Naive thymus-derived CD8-positive, alpha-beta T cell (primary cell): ENCODE measurements around the gene HNRNPH2. TPM values are rescaled to one million over a fixed set of nuclear protein-coding genes. Genes with fewer than 3 reads are reported as not detected.
A peak's percentile ranks its signal among the peaks of the same experiment; 100 is the strongest.

Experiments used
- ATAC-seq, 2 donors: fragments of 150-1000 bp; cut with Tn5 transposase in 1 of 2; sonication (Bioruptor Pico), chemical (Tn5 transposase) in 1 of 2; 1 replicate in 1 of 2; 2 replicates in 1 of 2; pipeline ENCODE4 v1.10.0; 2021; ENCODE audit warnings: mild to moderate bottlenecking in 2 of 2, moderate library complexity in 2 of 2
- POLR2A ChIA-PET: fragments of 350-600 bp; sonication (Branson Sonifier 250); formaldehyde crosslinking; loops from one replicate; lab custom pipeline; 2021; ENCODE audit warnings: antibody characterized with exemption; lab: Charles Lee
- DNase-seq, 10 donors: peaks; one replicate each; pipeline versions ENCODE4 v3.0.0 to v3.0.0-alpha.2; 2020 to 2022
- H3K27ac Mint-ChIP-seq, 10 donors: one replicate each; pipeline ENCODE4 v1.8.0; 2020 to 2022; ENCODE audit warnings: mild to moderate bottlenecking in 10 of 10, mixed read lengths in 10 of 10, moderate library complexity in 4 of 10, inconsistent platforms in 1 of 10
- H3K27me3 Mint-ChIP-seq, 5 donors: one replicate each; pipeline ENCODE4 v1.8.0; 2021 to 2022; ENCODE audit warnings: mixed read lengths in 5 of 5
- H3K36me3 Mint-ChIP-seq, 3 donors: one replicate each; pipeline ENCODE4 v1.8.0; 2020 to 2022; ENCODE audit warnings: mixed read lengths in 3 of 3, mild to moderate bottlenecking in 2 of 3, inconsistent platforms in 1 of 3
- H3K4me1 Mint-ChIP-seq, 4 donors: one replicate each; pipeline ENCODE4 v1.8.0; 2021 to 2022; ENCODE audit warnings: mixed read lengths in 4 of 4
- H3K4me3 Mint-ChIP-seq, 10 donors: one replicate each; pipeline ENCODE4 v1.8.0; 2020 to 2022; ENCODE audit warnings: mild to moderate bottlenecking in 10 of 10, mixed read lengths in 10 of 10, moderate library complexity in 6 of 10, inconsistent platforms in 1 of 10
- H3K9me3 Mint-ChIP-seq, 9 donors: one replicate each; pipeline ENCODE4 v1.8.0; 2020 to 2022; ENCODE audit warnings: mixed read lengths in 9 of 9, mild to moderate bottlenecking in 3 of 9, inconsistent platforms in 1 of 9, moderate library complexity in 1 of 9
- polyA plus RNA-seq, 3 donors: library from polyadenylated mRNA; unstranded; fragments of 300-500 nt; fragmentation: Illumina TruSeq; gene quantifications; one replicate each; pipeline ENCODE4 v1.2.3, GENCODE V29; 2021
- total RNA-seq, 8 experiments: library from RNA in 2 of 8; stranded (reverse) in 2 of 8; gene quantifications; one replicate each; pipeline ENCODE4 v1.2.3 and lab custom pipeline; 2021 to 2026

The HNRNPH2 gene
- total and polyA plus RNA-seq, 5 experiments from 2014 or later = 47.7 to 99.6 (median 75.2) TPM

DNA sequence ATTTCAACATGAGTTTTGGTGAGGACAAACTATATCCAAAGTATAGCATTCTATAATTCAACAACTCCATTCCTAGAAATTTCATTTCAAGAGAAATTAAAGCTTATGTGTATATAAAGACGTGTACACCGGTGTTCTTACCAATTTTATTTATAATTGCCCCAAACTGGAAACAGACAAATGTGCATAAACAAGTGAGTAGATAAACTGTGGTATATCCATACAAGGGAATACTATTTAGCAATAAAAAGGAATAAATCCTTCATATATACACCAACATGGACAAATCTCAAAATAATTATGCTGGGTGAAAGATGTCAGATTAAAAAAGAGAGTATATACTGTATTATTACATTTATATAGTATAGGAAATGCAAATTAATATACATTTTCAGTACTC, 19.9 kb downstream of the HNRNPH2 start:
- POLR2A ChIA-PET = interaction anchor here (0.7 kb wide), 1 partner anchor 8 kb away, joined by 4 read pairs; no protein-coding TSS in a partner anchor

DNA sequence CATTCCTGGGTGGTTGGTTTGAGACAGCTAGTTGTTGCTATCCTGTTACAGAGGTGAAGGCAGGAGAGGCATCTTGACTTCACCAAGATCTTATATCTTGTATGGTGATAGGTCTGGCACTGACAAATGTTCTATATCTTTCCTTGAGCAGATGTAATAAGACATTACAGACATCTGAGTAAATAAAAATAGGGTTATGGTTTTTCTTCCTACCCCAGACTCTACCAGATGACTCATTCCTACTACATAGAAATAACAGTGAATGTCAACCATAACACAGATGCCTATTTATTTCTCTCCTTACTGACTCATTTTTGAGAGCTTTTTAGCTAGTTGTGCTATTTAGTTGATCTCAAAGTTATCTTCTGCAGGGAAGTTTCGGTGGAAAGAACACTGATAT, 21.9 kb downstream of the HNRNPH2 start:
- Mint-ChIP-seq H3K4me1 (peaks cover 0 to 8% (median 2%) of the 10 kb centered on the region in 4 donors), H3K4me3 (peak overlapping the region in 2 of 10 donors; percentile 1 to 26), H3K27me3 (no peaks in the 10 kb centered on the region), H3K9me3 (peaks cover 0 to 8% (median 0%) of the 10 kb centered on the region in 9 donors), H3K27ac (peak overlapping the region in 3 of 10 donors; percentile 22 to 48 (median 36)), H3K36me3 (peaks cover 8 to 27% (median 21%) of the 10 kb centered on the region in 3 donors)
- POLR2A ChIA-PET = no interaction called here
- DNase-seq (no peak), ATAC-seq (no peak)

More for the DNA sequence above, 19.9 kb downstream of the HNRNPH2 start:
- Mint-ChIP-seq H3K27me3 (no peaks in the 10 kb centered on the region), H3K9me3 (peaks cover 0 to 8% (median 0%) of the 10 kb centered on the region in 9 donors), H3K4me1 (peaks cover 0 to 8% (median 2%) of the 10 kb centered on the region in 4 donors), H3K36me3 (peaks cover 10 to 32% (median 22%) of the 10 kb centered on the region in 3 donors), H3K27ac (no peak overlapping the region), H3K4me3 (no peak overlapping the region)
- no peak for DNase-seq
- no peak for ATAC-seq

DNA sequence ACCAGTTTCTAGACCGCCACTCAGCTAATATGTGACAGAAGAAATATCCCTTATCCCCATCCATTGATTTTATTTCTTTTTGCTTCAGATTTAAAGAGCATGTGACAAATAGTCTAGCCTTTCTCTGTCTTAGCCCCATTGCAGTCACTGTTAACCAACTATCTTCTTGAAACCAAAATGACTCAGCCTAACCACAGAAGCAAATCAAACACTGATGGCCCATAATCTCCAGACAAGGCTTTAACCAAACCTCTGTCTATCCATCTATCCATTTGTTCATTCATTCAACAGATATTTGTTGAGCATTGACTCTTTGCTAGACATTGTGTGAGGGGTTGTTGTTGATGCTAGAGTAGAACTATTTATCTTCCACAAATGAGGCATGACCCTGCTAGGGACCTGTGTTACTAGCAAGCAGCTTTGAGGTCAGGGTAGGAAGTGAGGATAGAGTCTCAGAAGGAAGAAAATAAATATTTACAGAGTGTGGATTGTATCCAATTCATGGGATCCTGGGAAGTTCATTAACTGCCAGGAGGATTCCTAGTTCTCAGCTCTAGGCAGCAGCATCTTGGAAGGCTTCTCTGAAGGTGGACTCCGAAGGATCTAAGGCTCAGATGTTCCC, 22.5 kb downstream of the HNRNPH2 start:
- POLR2A ChIA-PET = no interaction called here
- H3K9me3 Mint-ChIP-seq = peaks cover 0 to 8% (median 0%) of the 10 kb centered on the region in 9 donors
- H3K27ac Mint-ChIP-seq = peak overlapping the region in 2 of 10 donors; percentile 36 to 48
- peak overlapping the region in 1 of 10 donors; percentile 26 for H3K4me3 Mint-ChIP-seq
- DNase-seq = no peak
- peaks cover 5 to 26% (median 18%) of the 10 kb centered on the region in 3 donors for H3K36me3 Mint-ChIP-seq
- no peak for ATAC-seq
- peaks cover 0 to 8% (median 2%) of the 10 kb centered on the region in 4 donors for H3K4me1 Mint-ChIP-seq
- no peaks in the 10 kb centered on the region for H3K27me3 Mint-ChIP-seq

DNA sequence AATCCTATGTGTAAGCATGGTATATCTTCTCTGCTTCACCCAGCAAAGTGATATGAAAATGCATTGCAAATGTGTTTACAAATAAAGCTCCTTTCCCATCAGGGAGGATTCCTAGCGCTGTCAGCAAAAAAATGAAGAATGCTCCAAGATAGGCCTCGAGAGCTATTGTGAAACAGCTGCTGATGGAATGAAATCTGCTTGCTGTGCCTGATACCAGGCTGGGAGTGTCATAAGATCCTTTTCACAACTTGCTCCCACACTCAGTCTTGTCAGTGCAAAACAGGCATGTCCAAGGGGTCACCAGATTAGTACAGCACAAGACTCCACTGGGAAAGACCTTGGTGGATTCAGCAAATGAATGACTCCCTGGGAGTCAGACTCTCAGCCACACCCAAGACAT, 34.1 kb downstream of the HNRNPH2 start:
- Mint-ChIP-seq H3K27me3 (no peaks in the 10 kb centered on the region), H3K4me3 (no peak overlapping the region), H3K36me3 (peaks cover 0 to 48% (median 35%) of the 10 kb centered on the region in 3 donors), H3K27ac (no peak overlapping the region), H3K4me1 (peaks cover 3 to 8% (median 5%) of the 10 kb centered on the region in 4 donors), H3K9me3 (peaks cover 0 to 3% (median 0%) of the 10 kb centered on the region in 9 donors)
- POLR2A ChIA-PET = no interaction called here
- ATAC-seq (no peak), DNase-seq (no peak)

DNA sequence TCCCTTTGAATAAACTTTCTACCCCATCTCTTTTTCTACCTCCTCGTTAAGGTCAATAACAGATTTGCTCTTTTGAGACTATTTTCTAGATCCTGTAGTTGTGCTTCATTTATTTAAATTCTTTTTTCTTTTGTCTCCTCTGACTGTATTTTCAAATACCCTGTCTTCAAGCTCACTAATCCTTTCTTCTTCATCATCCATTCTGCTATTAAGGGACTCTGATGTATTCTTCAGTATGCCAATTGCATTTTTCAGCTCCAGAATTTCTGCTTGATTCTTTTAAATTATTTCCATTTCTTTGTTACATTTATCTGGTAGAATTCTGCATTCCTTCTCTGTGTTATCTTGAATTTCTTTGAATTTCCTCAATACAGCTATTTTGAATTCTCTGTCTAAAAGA, 41.3 kb downstream of the HNRNPH2 start:
- H3K27ac Mint-ChIP-seq = no peak overlapping the region
- H3K27me3 Mint-ChIP-seq = no peaks in the 10 kb centered on the region
- POLR2A ChIA-PET = no interaction called here
- peaks cover 7 to 33% (median 26%) of the 10 kb centered on the region in 3 donors for H3K36me3 Mint-ChIP-seq
- H3K4me1 Mint-ChIP-seq = peaks cover 0 to 6% (median 2%) of the 10 kb centered on the region in 4 donors
- ATAC-seq (no peak), DNase-seq (no peak)
- H3K4me3 Mint-ChIP-seq = no peak overlapping the region
- peaks cover 0 to 7% (median 4%) of the 10 kb centered on the region in 9 donors for H3K9me3 Mint-ChIP-seq

DNA sequence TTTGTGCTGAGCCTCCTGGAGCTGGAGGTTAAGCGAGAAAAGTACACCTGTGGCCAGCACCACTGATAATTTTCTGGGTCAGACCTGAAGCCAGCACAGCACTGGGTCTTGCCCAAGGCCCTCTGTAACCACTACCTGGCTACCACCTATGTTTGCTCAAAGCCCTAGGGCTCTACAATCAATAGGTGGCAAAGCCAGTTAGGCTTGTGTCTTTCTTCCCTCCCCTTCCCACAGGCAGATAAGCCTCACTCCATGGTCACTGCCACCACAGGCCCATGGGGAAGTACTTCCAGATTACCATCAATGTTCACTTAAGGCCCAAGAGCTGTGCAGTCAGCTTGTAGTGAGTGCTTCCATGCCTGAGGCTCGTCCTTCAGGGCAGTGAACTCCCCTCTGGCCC, 42.1 kb downstream of the HNRNPH2 start:
- POLR2A ChIA-PET = interaction anchor here (0.6 kb wide), 1 partner anchor 25 kb away, joined by 3 read pairs; no protein-coding TSS in a partner anchor
- H3K9me3 Mint-ChIP-seq = peaks cover 0 to 7% (median 4%) of the 10 kb centered on the region in 9 donors
- H3K27ac Mint-ChIP-seq = no peak overlapping the region
- H3K27me3 Mint-ChIP-seq = no peaks in the 10 kb centered on the region
- peaks cover 7 to 35% (median 25%) of the 10 kb centered on the region in 3 donors for H3K36me3 Mint-ChIP-seq
- H3K4me3 Mint-ChIP-seq = no peak overlapping the region
- peaks cover 0 to 6% (median 2%) of the 10 kb centered on the region in 4 donors for H3K4me1 Mint-ChIP-seq
- DNase-seq (no peak), ATAC-seq (no peak)

DNA sequence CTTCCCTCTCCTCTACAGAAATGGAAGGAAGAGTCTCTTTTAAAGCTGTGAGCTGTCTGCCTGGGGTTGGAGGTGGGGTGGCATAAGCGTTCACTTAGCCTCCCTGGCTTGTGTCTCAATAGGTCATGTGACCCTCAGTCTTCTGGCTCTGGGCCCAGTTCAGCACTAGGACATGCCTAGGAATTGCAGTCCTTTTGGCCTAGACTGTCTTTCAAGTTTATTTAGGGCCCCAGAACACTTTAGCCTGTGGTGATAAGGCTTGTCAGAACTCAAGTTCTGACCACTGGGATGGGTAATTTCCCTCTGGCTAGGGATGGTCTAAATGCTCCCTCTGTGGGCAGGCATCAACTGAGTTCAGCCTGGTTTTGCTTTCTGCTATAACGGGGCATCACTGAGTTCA, 42.9 kb downstream of the HNRNPH2 start:
- H3K9me3 Mint-ChIP-seq = peaks cover 0 to 7% (median 4%) of the 10 kb centered on the region in 9 donors
- POLR2A ChIA-PET = interaction anchor here (0.6 kb wide), 1 partner anchor 24 kb away, joined by 3 read pairs; no protein-coding TSS in a partner anchor
- peaks cover 7 to 35% (median 26%) of the 10 kb centered on the region in 3 donors for H3K36me3 Mint-ChIP-seq
- no peaks in the 10 kb centered on the region for H3K27me3 Mint-ChIP-seq
- H3K4me1 Mint-ChIP-seq = peaks cover 0 to 3% (median 0%) of the 10 kb centered on the region in 4 donors
- ATAC-seq = no peak
- H3K27ac Mint-ChIP-seq = no peak overlapping the region
- H3K4me3 Mint-ChIP-seq = no peak overlapping the region
- DNase-seq = no peak

DNA sequence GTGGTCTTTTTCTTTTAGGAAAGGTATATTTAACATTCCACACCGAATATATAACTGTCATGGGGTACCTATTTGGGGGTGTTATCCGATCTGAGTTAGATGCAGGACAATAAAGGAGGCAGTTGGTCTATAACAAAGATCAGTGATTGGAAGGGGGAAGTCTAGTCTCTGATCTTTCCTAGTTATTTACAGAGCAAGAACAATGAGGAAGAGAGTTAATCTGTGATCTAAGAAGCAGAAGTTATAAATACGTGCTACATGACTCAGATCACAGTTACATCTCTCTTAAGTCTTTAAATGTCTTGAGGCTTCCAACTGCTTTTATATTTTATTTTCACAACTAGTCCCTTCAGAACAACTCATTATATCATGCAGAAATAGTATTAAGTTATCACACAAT, 44.0 kb downstream of the HNRNPH2 start:
- H3K36me3 Mint-ChIP-seq = peaks cover 7 to 31% (median 25%) of the 10 kb centered on the region in 3 donors
- H3K9me3 Mint-ChIP-seq = peaks cover 0 to 7% (median 4%) of the 10 kb centered on the region in 9 donors
- H3K4me1 Mint-ChIP-seq = peaks cover 0 to 3% (median 0%) of the 10 kb centered on the region in 4 donors
- no peak overlapping the region for H3K27ac Mint-ChIP-seq
- no peak overlapping the region for H3K4me3 Mint-ChIP-seq
- ATAC-seq = no peak
- DNase-seq = no peak
- POLR2A ChIA-PET = no interaction called here
- H3K27me3 Mint-ChIP-seq = no peaks in the 10 kb centered on the region

DNA sequence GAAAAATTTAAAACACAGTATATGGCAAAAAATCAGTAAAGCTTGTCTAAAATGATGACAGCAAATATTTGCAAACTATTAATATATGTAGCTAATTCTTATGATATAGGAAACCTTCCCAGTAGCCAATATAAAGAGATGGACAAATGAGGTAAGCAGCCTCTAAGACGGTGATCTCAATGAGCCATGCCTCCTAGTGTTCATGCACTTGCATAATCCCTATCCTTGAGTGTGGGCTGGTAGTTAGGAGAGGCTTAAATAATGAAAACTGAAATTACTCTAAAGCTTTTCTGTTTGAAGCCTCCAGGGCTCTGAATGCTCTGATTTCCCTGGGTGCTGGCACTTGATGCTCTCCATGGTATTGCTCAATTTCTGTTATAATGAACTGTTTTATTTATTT, 52.6 kb downstream of the HNRNPH2 start:
- Mint-ChIP-seq H3K9me3 (peaks cover 0 to 4% (median 0%) of the 10 kb centered on the region in 9 donors), H3K27ac (no peak overlapping the region), H3K36me3 (peaks cover 0 to 12% (median 7%) of the 10 kb centered on the region in 3 donors), H3K27me3 (peaks cover 0 to 2% (median 0%) of the 10 kb centered on the region in 5 donors), H3K4me1 (no peaks in the 10 kb centered on the region), H3K4me3 (no peak overlapping the region)
- POLR2A ChIA-PET = no interaction called here
- DNase-seq (no peak), ATAC-seq (no peak)

DNA sequence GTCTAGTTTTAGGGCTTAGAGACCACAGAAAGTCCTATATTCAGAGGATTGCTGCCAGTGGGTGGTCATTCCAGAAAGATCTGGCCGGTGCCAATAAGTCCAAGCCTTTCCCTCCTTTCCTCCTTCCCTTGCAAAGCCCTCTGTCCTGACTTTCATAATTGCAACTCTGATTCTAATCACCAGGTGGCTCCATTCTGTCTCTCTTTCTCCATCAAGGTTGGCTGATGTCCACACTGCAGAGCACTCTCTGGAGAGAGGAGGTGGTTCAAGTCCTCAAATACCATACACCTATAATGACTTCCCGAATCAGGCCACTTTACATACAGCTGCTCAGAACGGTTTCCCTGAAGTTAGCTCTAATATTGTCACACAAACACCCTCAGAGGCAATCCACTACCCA, 54.9 kb downstream of the HNRNPH2 start:
- Mint-ChIP-seq H3K36me3 (peaks cover 0 to 18% (median 15%) of the 10 kb centered on the region in 3 donors), H3K9me3 (peaks cover 0 to 4% (median 0%) of the 10 kb centered on the region in 9 donors), H3K27ac (no peak overlapping the region), H3K4me3 (no peak overlapping the region), H3K27me3 (peaks cover 0 to 2% (median 0%) of the 10 kb centered on the region in 5 donors), H3K4me1 (no peaks in the 10 kb centered on the region)
- POLR2A ChIA-PET = no interaction called here
- DNase-seq (no peak), ATAC-seq (no peak)

Other genes starting within 250 kb of the HNRNPH2 start
- not detected for gene DRP2, start 188.4 kb upstream of the HNRNPH2 start, total RNA-seq
- under 1 TPM in 1 of 3 donors, not detected in 2; 0.05 TPM for gene DRP2, start 188.4 kb upstream of the HNRNPH2 start, polyA plus RNA-seq
- gene TAF7L, start 116.9 kb upstream of the HNRNPH2 start, total RNA-seq = not detected
- gene TAF7L, start 116.9 kb upstream of the HNRNPH2 start, polyA plus RNA-seq = not detected
- gene TIMM8A, start 59.5 kb upstream of the HNRNPH2 start, total RNA-seq = 10 to 100 TPM; 11.2 to 14.1 TPM
- 10 to 100 TPM in 2 of 3 donors, 1 to 10 TPM in 1; 8.6 to 12.0 (median 11.8) TPM for gene TIMM8A, start 59.5 kb upstream of the HNRNPH2 start, polyA plus RNA-seq
- gene BTK, start 22.0 kb upstream of the HNRNPH2 start, total RNA-seq = 1 to 10 TPM; 5.3 to 9.8 TPM
- under 1 TPM; 0.12 to 0.20 (median 0.14) TPM for gene BTK, start 22.0 kb upstream of the HNRNPH2 start, polyA plus RNA-seq
- 100 to 1,000 TPM; 288 to 318 TPM for gene RPL36A, start 17.2 kb upstream of the HNRNPH2 start, total RNA-seq
- gene RPL36A, start 17.2 kb upstream of the HNRNPH2 start, polyA plus RNA-seq = 1,000 to 10,000 TPM; 2,876 to 3,216 (median 3,107) TPM
- gene GLA, start 297 bp upstream of the HNRNPH2 start, total RNA-seq = 10 to 100 TPM; 16.9 to 17.9 TPM
- 10 to 100 TPM; 12.0 to 13.4 (median 13.0) TPM for gene GLA, start 297 bp upstream of the HNRNPH2 start, polyA plus RNA-seq
- gene ARMCX4, start 77.2 kb downstream of the HNRNPH2 start, total RNA-seq = 10 to 100 TPM; 13.2 to 14.5 TPM
- 1 to 10 TPM in 2 of 3 donors, under 1 TPM in 1; 0.91 to 1.6 (median 1.1) TPM for gene ARMCX4, start 77.2 kb downstream of the HNRNPH2 start, polyA plus RNA-seq
- 1 to 10 TPM; 4.4 to 5.0 TPM for gene ARMCX1, start 142.3 kb downstream of the HNRNPH2 start, total RNA-seq
- 1 to 10 TPM; 2.2 to 6.5 (median 4.9) TPM for gene ARMCX1, start 142.3 kb downstream of the HNRNPH2 start, polyA plus RNA-seq
- 10 to 100 TPM; 38.0 to 39.5 TPM for gene ARMCX6, start 209.8 kb downstream of the HNRNPH2 start, total RNA-seq
- 10 to 100 TPM; 38.3 to 49.7 (median 48.7) TPM for gene ARMCX6, start 209.8 kb downstream of the HNRNPH2 start, polyA plus RNA-seq
- gene ARMCX3, start 214.9 kb downstream of the HNRNPH2 start, total RNA-seq = 10 to 100 TPM; 25.4 to 28.1 TPM
- 10 to 100 TPM; 17.3 to 25.1 (median 19.8) TPM for gene ARMCX3, start 214.9 kb downstream of the HNRNPH2 start, polyA plus RNA-seq